Stomach smooth muscle (tissue), 2 donors: Measurements from ENCODE around the gene MUC6.

Source experiments
- H3K27ac ChIP-seq: one replicate; pipeline ENCODE4 v1.7.0; 2013; ENCODE audit warnings: mild to moderate bottlenecking, low read length, inconsistent platforms
- H3K27me3 ChIP-seq, 2 donors: one replicate each; pipeline ENCODE4 v1.7.0; 2013; ENCODE audit warnings: low read length in 2 of 2; ENCODE audit not compliant: insufficient read depth in 2 of 2, control insufficient read depth in 1 of 2
- H3K36me3 ChIP-seq, 2 donors: one replicate each; pipeline ENCODE4 v1.7.0; 2013; ENCODE audit warnings: low read length in 2 of 2; ENCODE audit not compliant: control insufficient read depth in 2 of 2, insufficient read depth in 2 of 2
- H3K4me1 ChIP-seq: one replicate; pipeline ENCODE4 v1.7.0; 2013; ENCODE audit warnings: low read length; ENCODE audit not compliant: control insufficient read depth, insufficient read depth
- H3K4me3 ChIP-seq, 2 donors: one replicate each; pipeline ENCODE4 v1.7.0; 2013; ENCODE audit warnings: low read length in 2 of 2
- H3K9ac ChIP-seq, 2 donors: one replicate each; pipeline ENCODE4 v1.7.0; 2013; ENCODE audit warnings: low read length in 2 of 2, mild to moderate bottlenecking in 1 of 2
- H3K9me3 ChIP-seq, 2 donors: one replicate each; pipeline ENCODE4 v1.7.0; 2013; ENCODE audit warnings: low read length in 2 of 2; ENCODE audit not compliant: control insufficient read depth in 2 of 2
- donor health status: healthy.
- donor health status: Pancreatic carcinoma.

Gene MUC6

GRCh38 chr11:1055990-1056771 lies 19.7 kb upstream of the MUC6 start:
- Histone ChIP-seq H3K36me3 (no peaks in the 10 kb centered on the region), H3K9me3 (no peaks in the 10 kb centered on the region), H3K9ac (no peak overlapping the region), H3K4me1 (no peaks in the 10 kb centered on the region), H3K27ac (no peak overlapping the region), H3K4me3 (no peak overlapping the region), H3K27me3 (peaks cover 17 to 24% of the 10 kb centered on the region in 2 donors)

GRCh38 chr11:1055109-1055703 lies 18.7 kb upstream of the MUC6 start:
- H3K36me3 ChIP-seq, result no peaks in the 10 kb centered on the region
- H3K27ac ChIP-seq, result no peak overlapping the region
- no peak overlapping the region for H3K9ac ChIP-seq
- H3K4me3 ChIP-seq, result no peak overlapping the region
- H3K4me1 ChIP-seq, result no peaks in the 10 kb centered on the region
- H3K27me3 ChIP-seq, result peaks cover 24 to 26% of the 10 kb centered on the region in 2 donors
- no peaks in the 10 kb centered on the region for H3K9me3 ChIP-seq

GRCh38 chr11:1054143-1055108 lies 17.9 kb upstream of the MUC6 start:
- H3K4me1 ChIP-seq, result no peaks in the 10 kb centered on the region
- H3K27ac ChIP-seq, result no peak overlapping the region
- no peaks in the 10 kb centered on the region for H3K36me3 ChIP-seq
- H3K4me3 ChIP-seq, result no peak overlapping the region
- peaks cover 26 to 28% of the 10 kb centered on the region in 2 donors for H3K27me3 ChIP-seq
- H3K9ac ChIP-seq, result no peak overlapping the region
- no peaks in the 10 kb centered on the region for H3K9me3 ChIP-seq

GRCh38 chr11:1053121-1053901 lies 16.8 kb upstream of the MUC6 start:
- no peak overlapping the region for H3K4me3 ChIP-seq
- no peak overlapping the region for H3K27ac ChIP-seq
- H3K4me1 ChIP-seq, result no peaks in the 10 kb centered on the region
- H3K36me3 ChIP-seq, result no peaks in the 10 kb centered on the region
- peaks cover 23 to 28% of the 10 kb centered on the region in 2 donors for H3K27me3 ChIP-seq
- no peak overlapping the region for H3K9ac ChIP-seq
- no peaks in the 10 kb centered on the region for H3K9me3 ChIP-seq

- no peak overlapping the region for H3K9ac ChIP-seq
- no peaks in the 10 kb centered on the region for H3K9me3 ChIP-seq
- peaks cover 27 to 28% of the 10 kb centered on the region in 2 donors for H3K27me3 ChIP-seq
These were observed 15.9 kb upstream of the MUC6 start for GRCh38 chr11:1052133-1053011.

DNA sequence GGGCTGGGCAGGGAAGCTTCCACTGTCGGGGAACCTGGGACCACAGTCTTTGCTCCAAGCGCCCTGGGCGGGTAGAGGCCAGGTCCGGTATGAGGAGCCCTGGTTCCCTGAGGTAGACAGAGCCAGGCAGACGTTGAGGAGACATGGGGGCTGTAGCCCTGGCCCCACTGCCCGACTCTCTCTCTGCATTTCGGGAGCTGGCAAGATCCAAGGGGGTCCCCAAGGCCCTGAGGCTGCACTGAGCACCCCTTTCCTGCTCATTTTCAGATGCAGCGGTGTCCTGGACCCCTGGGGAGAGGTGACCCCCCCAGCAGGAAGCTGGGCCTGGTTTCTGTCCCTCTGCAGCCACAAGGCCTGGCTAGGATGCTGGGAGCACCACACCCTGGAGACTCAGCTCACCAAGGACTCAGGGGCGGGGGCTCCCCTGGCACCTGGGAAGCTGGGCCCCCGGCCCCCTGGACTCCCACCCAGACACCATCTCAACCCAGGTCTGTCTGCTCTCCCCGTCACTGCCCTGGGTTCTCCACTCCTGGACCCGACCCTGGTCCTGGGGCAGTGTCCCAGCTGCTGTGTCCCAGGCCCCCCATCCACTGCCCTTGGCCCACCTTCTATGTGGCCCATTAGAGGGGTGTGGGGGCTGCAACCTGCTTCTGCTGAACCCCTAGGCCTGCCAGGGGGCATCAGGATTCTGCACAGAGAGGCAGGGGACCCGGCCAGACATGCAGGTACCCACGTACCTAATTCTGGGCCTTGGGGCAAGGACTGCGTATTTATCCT lies 15.0 kb upstream of the MUC6 start:
- peaks cover 28% of the 10 kb centered on the region in 2 donors for H3K27me3 ChIP-seq

More at GRCh38 chr11:1052133-1053011, 15.9 kb upstream of the MUC6 start:
- Histone ChIP-seq H3K36me3 (no peaks in the 10 kb centered on the region), H3K4me1 (no peaks in the 10 kb centered on the region), H3K27ac (no peak overlapping the region), H3K4me3 (no peak overlapping the region)

GRCh38 chr11:1050581-1051355 lies 14.2 kb upstream of the MUC6 start:
- Histone ChIP-seq H3K36me3 (no peaks in the 10 kb centered on the region), H3K4me1 (no peaks in the 10 kb centered on the region), H3K27me3 (peaks cover 26 to 28% of the 10 kb centered on the region in 2 donors), H3K9ac (no peak overlapping the region), H3K4me3 (no peak overlapping the region), H3K9me3 (no peaks in the 10 kb centered on the region), H3K27ac (no peak overlapping the region)

More for the DNA sequence above, 15.0 kb upstream of the MUC6 start:
- H3K9ac ChIP-seq, result no peak overlapping the region
- no peaks in the 10 kb centered on the region for H3K9me3 ChIP-seq
- H3K36me3 ChIP-seq, result no peaks in the 10 kb centered on the region
- H3K4me1 ChIP-seq, result no peaks in the 10 kb centered on the region
- no peak overlapping the region for H3K4me3 ChIP-seq
- H3K27ac ChIP-seq, result no peak overlapping the region

DNA sequence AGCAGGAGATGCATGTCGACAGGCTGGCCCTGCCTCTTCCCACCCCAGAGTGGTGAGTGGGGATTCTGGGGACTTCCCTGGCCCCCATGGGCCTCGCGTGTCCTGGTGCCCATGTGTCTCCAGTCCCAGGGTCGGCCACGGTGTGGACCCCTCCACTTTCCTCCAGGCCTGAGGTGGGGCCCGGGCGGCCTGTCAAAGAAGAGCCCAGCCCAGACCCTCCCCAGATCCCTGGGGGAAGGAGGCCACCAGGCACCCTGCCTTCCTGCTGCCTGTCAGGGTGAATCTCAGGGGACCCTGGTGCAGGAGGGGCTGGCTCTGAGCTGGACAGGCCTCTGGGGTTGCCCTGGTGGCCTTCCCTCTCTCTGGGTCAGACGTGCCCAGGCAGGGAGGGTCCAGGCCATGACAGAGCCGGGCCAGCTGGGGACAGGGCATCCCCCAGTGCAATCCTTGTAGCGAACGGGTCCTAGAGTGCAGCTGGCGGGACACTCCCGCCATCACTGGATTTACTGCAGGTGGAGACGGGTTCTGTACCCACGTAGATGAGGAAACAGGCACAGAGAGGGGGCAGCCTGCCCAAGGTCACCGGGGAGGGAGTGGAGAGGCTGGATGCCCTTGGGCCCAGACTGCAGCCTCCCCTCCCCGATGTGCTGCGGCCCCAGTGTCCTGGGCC lies 13.5 kb upstream of the MUC6 start:
- H3K4me3 ChIP-seq, result no peak overlapping the region
- H3K27ac ChIP-seq, result no peak overlapping the region
- H3K27me3 ChIP-seq, result peaks cover 26 to 30% of the 10 kb centered on the region in 2 donors
- no peak overlapping the region for H3K9ac ChIP-seq
- no peaks in the 10 kb centered on the region for H3K9me3 ChIP-seq
- no peaks in the 10 kb centered on the region for H3K36me3 ChIP-seq
- H3K4me1 ChIP-seq, result no peaks in the 10 kb centered on the region
